Erythroblast (primary cell): Measurements from ENCODE around the gene SCGB3A1.

Experiments used
- DNase-seq, 2 experiments: peaks; one replicate each; lab custom pipeline; 2025; lab: John Stamatoyannopoulos, UW
- GATA1 ChIP-seq: IDR thresholded peaks from 2 replicates; pipeline ENCODE4 v1.6.1; 2011; ENCODE audit warnings: low read depth, mild to moderate bottlenecking, control low read depth, low read length, moderate library complexity
- POLR2A ChIP-seq: IDR thresholded peaks from 2 replicates; pipeline ENCODE4 v1.6.1; 2011; ENCODE audit warnings: mild to moderate bottlenecking, low read length

SCGB3A1 gene

DNA sequence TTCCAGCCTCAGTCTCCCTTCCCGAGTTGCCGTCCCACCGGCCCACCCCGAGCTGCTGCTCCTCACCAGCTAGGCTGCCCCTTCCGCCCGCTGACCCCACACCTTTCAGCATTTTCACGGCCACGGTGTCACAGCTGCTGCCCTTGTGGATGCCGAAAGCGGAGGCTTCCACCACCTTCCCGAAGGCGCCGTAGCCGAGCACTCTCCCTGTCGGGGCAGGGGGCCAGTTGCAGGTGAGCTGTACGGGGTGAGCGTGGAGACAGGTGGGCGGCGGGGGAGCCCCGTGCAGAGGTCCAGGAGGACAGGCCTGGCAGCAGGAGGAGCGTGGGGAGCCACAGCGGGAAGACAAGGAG, 28.2 kb upstream of the SCGB3A1 start:
- no peak for DNase-seq
- TF ChIP-seq GATA1 (no peak), POLR2A (no peak)

DNA sequence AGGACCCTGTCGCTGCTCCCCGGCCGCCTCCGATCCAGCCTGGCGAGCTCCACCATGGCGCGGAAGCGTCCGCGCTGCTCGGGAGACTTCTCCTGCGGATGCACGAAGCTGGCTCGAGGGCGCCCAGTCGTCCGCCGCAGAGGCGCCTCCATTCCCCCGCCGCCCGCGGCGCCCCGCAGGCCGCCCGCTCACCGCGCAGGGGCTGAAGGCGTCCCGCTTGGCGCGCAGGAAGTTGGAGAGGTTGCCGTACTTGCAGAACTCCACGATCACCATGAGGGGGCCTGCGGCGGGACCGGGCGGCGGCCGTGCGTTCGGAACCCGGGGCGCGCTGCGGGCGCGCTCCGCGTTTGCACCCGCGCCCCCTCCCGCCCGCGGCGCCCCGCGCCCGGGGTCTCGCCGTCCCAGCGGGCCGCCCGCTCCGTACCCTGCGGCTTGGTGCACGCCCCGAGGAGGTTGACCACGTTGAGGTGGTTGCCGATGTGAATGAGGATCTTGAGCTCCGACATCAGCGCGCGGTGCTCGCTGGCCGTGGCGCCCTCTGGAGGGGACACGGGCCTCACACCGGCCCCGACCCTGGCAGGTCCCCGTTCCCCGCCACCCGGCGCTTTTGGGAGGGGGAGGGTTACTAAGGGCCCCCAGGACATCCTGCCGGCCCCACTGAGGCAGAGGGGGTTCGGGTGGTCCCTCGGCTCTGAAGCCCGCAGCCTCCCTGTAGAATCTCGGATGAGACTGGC, 27.7 kb upstream of the SCGB3A1 start:
- TF ChIP-seq GATA1, result no peak
- TF ChIP-seq POLR2A, result no peak
- peak; percentile 67 to 70 for DNase-seq

DNA sequence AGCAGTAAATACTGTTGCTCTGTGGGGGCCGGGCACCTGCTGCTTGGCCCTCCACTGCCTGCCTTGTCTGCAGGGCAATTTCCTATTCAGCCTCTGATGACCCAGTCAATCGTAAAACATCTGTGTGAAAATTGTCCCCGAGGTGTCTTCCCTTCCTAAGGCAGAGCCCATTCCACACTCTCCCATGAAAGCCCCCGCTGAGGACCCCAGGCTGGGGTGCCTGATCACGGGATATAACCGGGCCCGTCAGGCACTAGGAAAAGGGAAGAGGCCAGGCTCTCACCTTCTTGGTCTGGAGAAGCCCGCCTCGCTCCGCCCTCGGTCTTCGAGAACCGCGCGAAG, 27.2 kb upstream of the SCGB3A1 start:
- TF ChIP-seq GATA1, result no peak
- TF ChIP-seq POLR2A, result no peak
- no peak for DNase-seq

DNA sequence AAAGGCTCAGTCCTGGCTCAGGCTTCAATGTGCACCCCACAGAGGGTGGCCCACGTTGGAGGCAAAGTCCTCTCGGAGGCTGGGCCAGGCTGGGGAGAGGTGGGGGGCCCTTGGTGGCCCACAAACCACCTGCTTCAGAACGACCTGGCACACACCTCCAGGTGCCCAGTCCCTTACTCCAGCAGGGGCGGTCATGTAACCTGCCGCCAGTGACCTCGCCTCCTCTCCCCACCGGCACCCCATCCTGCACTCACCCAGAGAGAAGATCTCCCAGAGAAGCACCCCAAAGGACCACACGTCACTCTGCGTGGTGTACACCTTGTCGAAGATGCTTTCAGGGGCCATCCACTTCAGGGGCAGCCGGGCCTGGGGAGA, 22.5 kb upstream of the SCGB3A1 start:
- TF ChIP-seq GATA1 (no peak), POLR2A (no peak)
- no peak for DNase-seq

DNA sequence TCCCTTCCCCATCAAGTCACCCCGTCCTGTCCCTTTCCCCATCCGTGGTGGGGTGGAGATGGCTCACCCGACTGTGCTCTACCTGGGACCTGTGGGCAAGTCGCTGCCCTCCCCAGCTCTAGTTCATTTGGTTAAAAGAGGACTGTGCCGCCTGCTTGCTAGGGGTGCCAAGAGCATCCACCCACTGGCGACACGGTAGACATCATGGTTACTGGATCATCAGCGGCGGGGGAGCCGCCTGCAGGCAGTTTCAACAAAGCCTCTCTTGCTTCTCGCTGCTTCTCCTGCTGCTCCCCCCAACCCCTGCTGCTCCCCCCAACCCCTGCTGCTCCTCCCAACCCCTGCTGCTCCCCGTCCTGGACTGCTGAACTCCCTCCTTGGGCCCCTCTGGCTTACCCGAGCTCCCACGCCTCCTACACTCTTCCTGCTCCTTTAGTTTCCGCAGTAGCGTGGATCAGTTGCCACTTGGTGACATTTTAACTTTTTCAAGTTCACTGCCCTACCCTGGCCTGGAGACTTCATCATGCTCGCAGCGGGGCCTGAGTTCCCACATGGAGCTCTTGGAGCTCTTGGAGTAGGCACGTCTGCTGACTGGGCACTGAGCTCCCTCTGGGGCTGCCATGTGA, 22.0 kb upstream of the SCGB3A1 start:
- DNase-seq, result no peak
- TF ChIP-seq POLR2A, result no peak
- TF ChIP-seq GATA1, result no peak

DNA sequence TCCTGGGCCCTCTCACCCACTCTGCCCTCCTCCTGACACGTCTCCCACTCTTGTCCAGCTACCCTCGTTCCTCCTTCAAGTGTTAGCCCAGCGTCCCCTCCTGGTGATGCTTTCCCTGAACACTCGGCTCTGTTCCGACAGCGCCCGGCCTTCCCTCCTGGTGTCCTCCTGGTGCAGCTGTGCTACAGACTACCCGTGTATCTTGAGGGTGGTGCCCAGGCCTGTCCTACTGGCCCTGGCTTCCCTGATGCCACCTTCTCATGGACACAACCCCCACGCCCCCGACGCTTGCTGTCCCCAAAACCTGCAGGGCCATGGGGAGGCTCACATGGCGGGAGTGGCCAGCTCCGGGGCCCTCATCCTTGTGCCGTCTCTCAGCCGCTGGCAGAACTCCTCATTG, 21.4 kb upstream of the SCGB3A1 start:
- no peak for DNase-seq
- TF ChIP-seq POLR2A, result no peak

DNA sequence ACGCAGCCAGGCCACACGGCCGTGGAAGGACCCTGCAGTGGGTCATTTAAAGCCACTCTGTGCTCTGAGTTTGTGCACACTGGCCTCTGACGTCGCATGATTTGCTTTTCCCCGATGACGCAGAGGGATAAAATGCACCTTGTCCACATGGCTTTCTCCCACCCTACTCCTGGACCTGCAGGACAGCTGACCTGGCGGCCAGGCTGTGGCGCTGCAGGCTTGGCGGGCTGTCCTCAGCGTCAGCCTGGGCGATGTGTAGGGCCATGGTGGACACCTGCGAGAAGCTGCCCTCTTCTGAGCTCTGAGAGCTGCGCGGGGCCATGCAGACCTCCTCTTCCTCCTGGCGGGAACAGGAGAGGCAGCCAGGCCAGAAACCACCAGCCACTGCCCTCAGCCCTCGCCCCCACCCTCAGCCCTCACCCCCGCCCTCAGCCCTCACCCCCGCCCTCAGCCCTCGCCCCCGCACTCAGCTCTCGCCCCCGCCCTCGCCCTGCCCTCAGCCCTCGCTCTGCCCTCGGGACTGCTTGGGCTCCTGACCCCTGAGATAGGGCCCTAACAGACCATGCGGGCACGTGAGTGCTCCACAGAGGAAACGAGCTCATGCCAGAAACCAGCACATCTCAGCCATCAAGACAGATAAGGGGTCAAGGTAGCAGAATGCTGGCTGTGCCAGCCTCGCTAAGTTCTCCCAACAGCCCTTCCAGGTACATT, 20.0 kb upstream of the SCGB3A1 start:
- no peak for TF ChIP-seq GATA1
- TF ChIP-seq POLR2A, result no peak
- DNase-seq, result no peak

DNA sequence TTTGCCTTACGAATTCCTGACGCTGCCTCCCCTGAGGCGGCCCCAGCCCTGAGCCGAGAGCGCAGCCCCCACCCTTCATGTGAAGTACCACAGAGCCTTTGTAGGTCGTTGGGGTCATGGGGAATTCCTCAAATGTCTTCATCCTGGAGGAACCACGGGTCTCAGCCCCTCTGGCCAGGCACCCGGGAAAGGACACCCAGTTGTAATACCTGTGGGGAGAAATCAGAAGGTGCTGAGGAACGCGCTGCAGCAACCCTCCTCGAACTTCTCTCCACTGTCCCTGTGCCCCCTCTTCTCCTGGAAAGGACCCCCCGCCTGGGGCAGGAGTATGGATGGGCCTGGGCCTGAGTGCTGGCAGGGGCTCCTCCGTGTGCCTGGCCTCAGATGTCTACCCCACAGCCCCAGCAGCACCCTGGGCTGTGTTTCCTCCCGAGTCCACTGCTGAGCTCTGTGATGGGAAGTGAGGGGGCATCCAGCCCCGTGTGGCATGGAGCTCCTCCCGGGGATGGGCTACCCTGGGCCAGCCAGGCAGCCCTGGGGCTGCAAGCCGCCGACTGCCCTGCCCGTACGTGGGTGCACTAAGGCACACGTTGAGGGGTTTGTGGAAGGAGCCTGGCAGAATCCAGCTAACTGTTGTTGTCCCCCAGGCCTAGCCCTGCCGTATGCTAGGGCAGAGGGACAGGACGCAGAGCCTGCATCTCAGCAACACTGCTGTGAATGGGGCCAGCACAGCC, 18.7 kb upstream of the SCGB3A1 start:
- no peak for DNase-seq

DNA sequence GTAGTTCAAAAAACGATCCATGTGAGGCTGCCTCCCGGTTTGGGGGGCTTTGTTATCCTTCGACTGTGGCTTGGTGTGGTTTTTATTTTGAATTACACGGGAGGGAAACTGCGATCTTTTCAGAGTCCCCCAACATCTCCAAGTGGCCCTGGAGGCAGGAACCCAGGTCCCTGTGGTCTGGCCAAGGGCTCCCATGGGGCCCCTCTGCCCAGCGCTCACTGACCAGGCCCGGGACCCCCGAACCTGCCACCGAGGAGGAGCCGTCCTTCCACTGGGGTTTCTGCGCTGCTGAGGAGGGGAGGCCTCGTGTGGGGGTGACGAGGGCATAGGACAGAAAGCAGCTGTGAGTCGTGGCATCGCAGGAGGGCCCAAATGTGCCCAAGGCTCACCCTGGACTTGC, 18.1 kb upstream of the SCGB3A1 start:
- no peak for DNase-seq
- TF ChIP-seq GATA1 (no peak), POLR2A (no peak)

More for the DNA sequence above, 18.7 kb upstream of the SCGB3A1 start:
- no peak for TF ChIP-seq POLR2A
- TF ChIP-seq GATA1, result no peak

DNA sequence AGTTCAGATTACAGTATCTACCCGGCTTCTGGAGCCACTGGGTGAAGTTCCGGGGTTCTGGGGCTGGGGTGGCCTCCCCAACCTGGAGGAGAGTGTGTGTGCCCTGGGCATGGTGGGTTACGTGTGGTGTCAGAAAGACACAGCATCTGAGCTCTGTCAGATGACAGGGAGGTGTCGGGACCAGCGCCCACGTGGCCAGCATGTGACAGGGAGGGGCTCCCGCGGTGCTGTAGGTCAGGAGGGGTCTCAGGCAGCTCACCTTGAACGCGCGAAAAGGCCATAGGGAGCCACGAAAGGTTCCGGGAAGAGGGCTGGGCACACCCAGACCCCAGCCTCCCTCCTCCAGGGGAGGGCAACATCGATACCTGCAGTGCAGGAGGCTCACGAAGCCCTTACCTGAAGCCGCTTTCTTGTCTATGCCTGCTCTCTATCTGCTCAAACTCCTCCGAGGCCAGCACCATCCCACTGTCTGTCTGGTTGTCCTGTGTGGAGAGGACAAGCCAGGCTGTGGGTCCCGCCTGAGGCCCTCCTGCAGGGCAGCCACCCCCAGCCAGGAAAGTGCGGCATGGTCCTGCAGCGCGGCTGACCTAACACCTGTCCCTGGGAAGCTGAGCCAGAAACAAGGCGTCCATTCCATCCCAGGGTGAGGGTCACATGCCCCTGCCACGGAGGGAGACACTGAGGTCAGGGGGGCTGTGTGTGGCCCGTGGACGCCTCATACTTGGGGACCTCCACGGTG, 17.4 kb upstream of the SCGB3A1 start:
- TF ChIP-seq GATA1 (no peak), POLR2A (no peak)
- DNase-seq, result no peak

DNA sequence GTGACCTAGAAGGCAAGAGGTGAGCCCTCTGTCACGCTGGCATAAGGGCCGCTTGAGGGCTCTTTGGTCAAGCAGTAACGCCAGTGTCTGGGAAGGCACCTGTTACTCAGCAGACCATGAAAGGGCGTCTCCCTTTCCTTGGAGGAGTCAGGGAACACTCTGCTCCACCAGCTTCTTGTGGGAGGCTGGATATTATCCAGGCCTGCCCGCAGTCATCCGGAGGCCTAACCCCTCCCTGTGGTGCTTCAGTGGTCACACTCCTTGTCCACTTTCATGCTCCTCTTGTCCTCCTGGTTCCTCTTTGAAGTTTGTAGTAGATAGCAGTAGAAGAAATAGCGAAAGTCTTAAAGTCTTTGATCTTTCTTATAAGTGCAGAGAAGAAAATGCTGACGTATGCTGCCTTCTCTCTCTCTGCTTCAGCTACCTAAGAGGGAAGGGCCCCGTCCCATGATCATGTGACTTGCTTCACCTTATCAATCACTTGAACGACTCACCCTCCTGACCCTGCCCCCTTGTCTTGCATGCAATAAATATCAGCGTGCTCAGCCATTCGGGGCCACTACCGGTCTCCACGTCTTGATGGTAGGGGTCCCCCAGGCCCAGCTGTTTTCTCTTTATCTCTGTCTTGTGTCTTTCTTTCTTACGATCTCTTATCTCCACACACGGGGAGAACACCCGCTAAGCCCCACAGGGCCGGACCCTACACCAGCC, 16.7 kb upstream of the SCGB3A1 start:
- peak; percentile 85 to 86 for DNase-seq

DNA sequence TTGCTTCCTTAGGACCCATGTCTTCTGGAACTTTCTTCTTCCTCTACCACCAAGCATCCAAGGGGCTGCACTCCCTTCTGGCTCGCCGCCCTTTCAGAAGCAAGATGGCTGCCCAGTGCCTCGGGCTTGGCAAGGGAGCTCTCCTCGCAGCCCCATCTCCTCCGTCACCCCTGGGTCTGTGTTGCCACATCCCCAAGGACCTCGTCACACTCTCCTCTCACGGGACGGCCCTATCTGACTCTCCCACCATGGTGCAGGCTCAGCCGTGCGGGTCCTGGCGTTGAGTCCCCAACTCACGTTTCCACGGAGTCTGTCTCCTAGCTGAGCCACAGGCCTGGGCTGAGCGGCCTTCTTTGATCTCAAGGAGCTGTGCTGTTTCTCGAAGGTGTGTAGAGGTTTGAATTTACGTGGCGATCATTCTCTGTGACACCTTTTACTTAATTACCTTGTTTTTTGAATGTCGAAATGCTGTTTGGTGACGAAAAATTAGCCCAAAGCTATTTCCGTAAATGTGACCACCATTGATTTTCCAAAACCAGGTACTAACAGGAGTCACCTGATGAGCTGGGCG, 15.0 kb upstream of the SCGB3A1 start:
- no peak for DNase-seq
- TF ChIP-seq GATA1, result no peak

More for the DNA sequence above, 16.7 kb upstream of the SCGB3A1 start:
- TF ChIP-seq POLR2A, result no peak
- TF ChIP-seq GATA1, result no peak
